Ovary (tissue), 9 donors: Measurements from ENCODE around the gene PLEKHA5. TPM values are rescaled to one million over a fixed set of nuclear protein-coding genes. Genes with fewer than 3 reads are reported as not detected.
"Not testable (repeated sequence)": the region's sequence is repeated elsewhere in the genome, so short reads cannot be mapped to it uniquely, and the experiment has no call there.

Source experiments
- DNase-seq, 5 donors: peaks; one replicate each; pipeline ENCODE4 v3.0.0-alpha.2; 2019 to 2020
- H3K27ac ChIP-seq, 2 donors: fragments of 200-600 bp; one replicate each; pipeline versions ENCODE4 v1.5.1 to v1.8.0; 2019 to 2022
- H3K27me3 ChIP-seq: fragments of 200-600 bp; one replicate; pipeline ENCODE4 v1.8.0; 2022
- H3K36me3 ChIP-seq: fragments of 200-600 bp; sonication (generic); one replicate; pipeline ENCODE4 v1.5.1; 2019
- H3K4me1 ChIP-seq: one replicate; pipeline ENCODE4 v1.8.1; 2013; ENCODE audit warnings: mild to moderate bottlenecking, moderate library complexity; ENCODE audit not compliant: insufficient read depth
- H3K4me3 ChIP-seq: fragments of 200-600 bp; sonication (generic); one replicate; pipeline ENCODE4 v1.5.1; 2017
- H3K9me3 ChIP-seq, 2 donors: fragments of 200-600 bp in 1 of 2; sonication (generic) in 1 of 2; one replicate each; pipeline versions ENCODE4 v1.5.1 to v1.8.1; 2013 to 2019; ENCODE audit warnings: mild to moderate bottlenecking in 1 of 2, moderate library complexity in 1 of 2
- EP300 ChIP-seq: sonication (generic); formaldehyde crosslinking; IDR thresholded peaks from one replicate; pipeline ENCODE4 v1.6.1; 2017; ENCODE audit warnings: antibody characterized with exemption
- POLR2A ChIP-seq: fragments of 450-650 bp; IDR thresholded peaks from one replicate; pipeline ENCODE4 v1.6.1; 2017; ENCODE audit warnings: antibody characterized with exemption, mild to moderate bottlenecking, moderate library complexity
- WGBS, 3 donors: extraction: QIAGEN DNeasy Blood & Tissue Kit in 1 of 3; methylation state at CpG; one replicate each; pipeline versions ENCODE4 v1.1.5 to v1.1.7; 2013 to 2017; 5-methylcytosine and 5-hydroxymethylcytosine counted together
- intact Hi-C, 4 donors: fragments of 100-400 bp; cut with DNase I; formaldehyde crosslinking; loops; one replicate each; pipeline versions ENCODE4 v1.11.0 to v1.15.1; 2022 to 2023
- polyA plus RNA-seq, 2 donors: library from polyadenylated mRNA; stranded (reverse); fragments of 200-250 nt in 1 of 2; fragments of 350-450 nt in 1 of 2; fragmentation: Illumina TruSeq in 1 of 2; extraction: RNeasy Lipid Tissue Mini Kit (QIAGEN cat#74804) in 1 of 2; gene quantifications; one replicate each; pipeline ENCODE4 v1.2.3, GENCODE V29; 2013 to 2014
- total RNA-seq, 7 donors: library from RNA; depleted of rRNA in 2 of 7; stranded (reverse); fragments of >200 nt in 2 of 7; fragmentation: NEBNext Ultra II Directional in 3 of 7; extraction: Animal tissue kit (Norgen Biotek cat#: 25700) in 3 of 7; gene quantifications; one replicate each; pipeline versions ENCODE4 v1.1.0 to v1.2.4, GENCODE V29; 2016 to 2023
- TF ChIP-seq, protein P1 (sequence below), 3 donors: fragments of 450-650 bp in 2 of 3; fragments of 200-600 bp in 1 of 3; IDR thresholded peaks; one replicate each; pipeline versions ENCODE4 v1.5.1 to v1.8.0; 2016 to 2022; ENCODE audit warnings: antibody characterized with exemption in 3 of 3, mild to moderate bottlenecking in 1 of 3
- donor health status: DM: no; HTN: no; CAD: no; lungs with moderate emphysema.
- donor health status: DM: no; HTN: no; CAD: no.
- donor health status: Bipolar disorder and iron deficiency.
- donor health status: DM: yes; HTN: yes; CAD: no.
- donor health status: DM: no; HTN: no; CAD: no.
- donor health status: DM: yes; HTN: yes; CAD: no.

The PLEKHA5 gene
- total and polyA plus RNA-seq, 9 donors: 32.2 to 65.6 (median 45.7) TPM

DNA sequence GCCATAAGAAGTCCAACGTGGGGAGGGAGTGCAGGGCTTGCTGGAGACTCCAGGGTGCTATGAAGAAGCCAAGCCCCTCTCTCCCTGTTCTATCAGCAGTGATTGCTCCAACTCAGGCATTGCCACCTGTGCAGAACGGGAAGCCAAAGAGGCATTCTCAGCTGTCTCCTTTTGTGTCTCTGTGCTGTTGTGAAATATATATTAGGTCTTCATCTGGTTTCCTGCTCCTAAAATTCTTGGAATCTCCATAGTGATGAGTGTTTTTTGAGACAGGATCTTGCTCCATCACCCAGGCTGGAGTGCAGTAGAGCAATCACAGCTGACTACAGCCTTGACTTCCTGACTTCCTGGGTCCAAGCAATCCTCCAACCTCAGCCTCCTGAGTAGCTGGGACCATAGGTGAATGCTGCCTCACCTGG, 258.6 kb downstream of the PLEKHA5 start:
- TF ChIP-seq POLR2A: no peak
- no peak for TF ChIP-seq EP300
- TF ChIP-seq, protein P1, sequence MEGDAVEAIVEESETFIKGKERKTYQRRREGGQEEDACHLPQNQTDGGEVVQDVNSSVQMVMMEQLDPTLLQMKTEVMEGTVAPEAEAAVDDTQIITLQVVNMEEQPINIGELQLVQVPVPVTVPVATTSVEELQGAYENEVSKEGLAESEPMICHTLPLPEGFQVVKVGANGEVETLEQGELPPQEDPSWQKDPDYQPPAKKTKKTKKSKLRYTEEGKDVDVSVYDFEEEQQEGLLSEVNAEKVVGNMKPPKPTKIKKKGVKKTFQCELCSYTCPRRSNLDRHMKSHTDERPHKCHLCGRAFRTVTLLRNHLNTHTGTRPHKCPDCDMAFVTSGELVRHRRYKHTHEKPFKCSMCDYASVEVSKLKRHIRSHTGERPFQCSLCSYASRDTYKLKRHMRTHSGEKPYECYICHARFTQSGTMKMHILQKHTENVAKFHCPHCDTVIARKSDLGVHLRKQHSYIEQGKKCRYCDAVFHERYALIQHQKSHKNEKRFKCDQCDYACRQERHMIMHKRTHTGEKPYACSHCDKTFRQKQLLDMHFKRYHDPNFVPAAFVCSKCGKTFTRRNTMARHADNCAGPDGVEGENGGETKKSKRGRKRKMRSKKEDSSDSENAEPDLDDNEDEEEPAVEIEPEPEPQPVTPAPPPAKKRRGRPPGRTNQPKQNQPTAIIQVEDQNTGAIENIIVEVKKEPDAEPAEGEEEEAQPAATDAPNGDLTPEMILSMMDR (IDR thresholded peaks at IDR 0.05): no peak
- no peak for DNase-seq
- Histone ChIP-seq H3K36me3 (no peaks in the 10 kb centered on the region), H3K27ac (no peak overlapping the region), H3K4me3 (no peak overlapping the region), H3K9me3 (no peaks in the 10 kb centered on the region), H3K27me3 (no peaks in the 10 kb centered on the region), H3K4me1 (no peaks in the 10 kb centered on the region)
- intact Hi-C loops: no loop called here
- 37 to 77% (median 69%) methylated on average over 2 of the region's 2 CpGs for WGBS, 3 donors

DNA sequence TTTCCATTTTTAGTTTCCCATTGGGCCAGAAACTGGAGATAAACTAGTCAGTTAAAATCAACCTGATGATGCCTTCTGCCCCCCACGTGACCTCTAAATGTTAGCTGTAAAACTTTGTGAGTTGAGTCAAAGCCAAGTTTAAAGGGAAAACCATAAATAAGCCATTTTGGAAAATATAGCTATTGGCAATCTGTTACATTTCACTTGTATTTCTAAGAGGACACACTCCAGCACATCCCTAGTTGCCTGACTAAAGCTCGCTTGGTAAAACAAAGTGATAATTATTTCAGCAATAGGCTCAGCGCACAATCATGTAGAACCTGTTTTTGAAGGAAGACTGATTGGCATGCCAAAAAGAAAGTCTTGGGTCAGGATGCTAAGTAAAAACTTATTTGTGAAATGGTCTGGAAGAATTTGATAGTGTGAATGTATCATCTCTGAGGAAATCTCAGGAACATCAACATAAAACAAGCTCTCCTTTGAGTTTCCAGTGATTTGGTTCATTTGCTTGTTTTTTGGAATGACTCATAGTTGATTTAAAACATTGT, 260.6 kb downstream of the PLEKHA5 start:
- H3K4me3 ChIP-seq: no peak overlapping the region
- H3K27ac ChIP-seq: no peak overlapping the region
- no peaks in the 10 kb centered on the region for H3K9me3 ChIP-seq
- DNase-seq: no peak
- WGBS, 3 donors: 49 to 66% (median 60%) methylated on average over 3 of the region's 3 CpGs
- intact Hi-C loops: no loop called here
- H3K27me3 ChIP-seq: no peaks in the 10 kb centered on the region
- no peaks in the 10 kb centered on the region for H3K36me3 ChIP-seq
- TF ChIP-seq, protein P1 (IDR thresholded peaks at IDR 0.05): no peak
- no peak for TF ChIP-seq EP300
- no peak for TF ChIP-seq POLR2A
- no peaks in the 10 kb centered on the region for H3K4me1 ChIP-seq

DNA sequence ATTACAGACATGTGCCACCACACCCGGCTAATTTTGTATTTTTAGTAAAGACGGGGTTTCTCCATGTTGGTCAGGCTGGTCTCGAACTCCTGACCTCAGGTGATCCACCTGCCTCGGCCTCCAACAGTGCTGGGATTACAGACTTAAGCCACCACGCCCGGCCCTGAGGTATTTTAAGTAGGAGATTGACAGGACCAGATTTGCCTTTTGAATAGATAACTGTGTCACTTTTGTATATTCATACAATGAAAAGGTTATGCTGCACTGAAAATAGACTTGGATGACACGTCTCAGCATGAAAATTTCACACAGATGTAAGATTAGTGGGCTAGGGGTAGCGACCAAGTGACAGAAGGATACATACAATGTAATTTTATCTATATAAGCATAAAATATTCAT, 263.1 kb downstream of the PLEKHA5 start:
- H3K27ac ChIP-seq, H3K36me3 ChIP-seq, DNase-seq, H3K9me3 ChIP-seq, H3K27me3 ChIP-seq, H3K4me1 ChIP-seq, H3K4me3 ChIP-seq, intact Hi-C loops: not testable (repeated sequence)
- 94 to 96% (median 95%) methylated on average over 8 of the region's 8 CpGs for WGBS, 3 donors

DNA sequence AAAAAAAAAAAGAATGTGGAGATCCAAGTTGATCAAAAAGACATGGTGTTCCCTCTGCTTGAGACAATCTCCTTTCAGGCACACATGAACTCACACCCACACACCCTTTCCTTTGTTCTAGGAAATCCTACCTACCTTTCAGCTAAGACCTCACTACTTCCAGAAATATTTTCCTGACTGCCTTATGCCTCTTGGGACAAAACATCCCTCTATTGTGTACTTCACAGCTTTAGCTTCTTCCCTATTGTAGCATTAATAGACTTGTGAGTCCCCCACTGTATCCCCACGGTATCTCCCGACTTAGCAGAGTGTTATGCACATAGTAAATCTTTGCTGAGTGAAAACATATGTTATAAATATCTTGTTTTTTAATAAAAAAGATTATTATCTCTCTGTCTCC, 264.9 kb downstream of the PLEKHA5 start:
- TF ChIP-seq EP300 (no peak), POLR2A (no peak)
- TF ChIP-seq, protein P1 (IDR thresholded peaks at IDR 0.05): no peak
- H3K36me3 ChIP-seq: no peaks in the 10 kb centered on the region
- H3K27ac ChIP-seq: no peak overlapping the region
- no peak overlapping the region for H3K4me3 ChIP-seq
- H3K4me1 ChIP-seq: no peaks in the 10 kb centered on the region
- no peaks in the 10 kb centered on the region for H3K27me3 ChIP-seq
- no peaks in the 10 kb centered on the region for H3K9me3 ChIP-seq
- WGBS, 3 donors: 54 to 59% (median 54%) methylated on average over 2 of the region's 2 CpGs
- intact Hi-C loops: no loop called here
- no peak for DNase-seq

DNA sequence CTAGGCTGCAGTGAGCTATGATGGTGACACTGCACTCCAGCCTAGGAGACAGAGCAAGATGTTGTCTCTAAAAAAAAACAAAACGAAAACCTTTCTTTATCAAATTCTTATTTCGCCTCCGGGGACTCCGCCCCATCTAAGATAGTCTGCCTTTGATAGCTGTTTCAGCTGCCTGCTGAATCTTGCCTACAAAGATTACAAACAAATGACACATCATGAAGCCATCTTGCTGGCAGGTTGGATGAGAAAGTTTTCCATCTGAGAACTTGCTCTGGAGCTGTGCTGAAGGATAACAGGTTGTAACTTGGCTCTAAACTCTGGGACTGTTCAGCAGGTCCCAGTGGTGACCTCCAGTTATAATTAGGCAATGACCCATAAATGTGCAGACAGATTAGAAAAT, 268.0 kb downstream of the PLEKHA5 start:
- TF ChIP-seq POLR2A: no peak
- TF ChIP-seq, protein P1 (IDR thresholded peaks at IDR 0.05): no peak
- TF ChIP-seq EP300: no peak
- intact Hi-C loops: no loop called here
- H3K36me3 ChIP-seq: no peaks in the 10 kb centered on the region
- no peaks in the 10 kb centered on the region for H3K4me1 ChIP-seq
- H3K27me3 ChIP-seq: no peaks in the 10 kb centered on the region
- no peak for DNase-seq
- no peaks in the 10 kb centered on the region for H3K9me3 ChIP-seq
- H3K27ac ChIP-seq: no peak overlapping the region
- 83 to 88% (median 86%) methylated on average over 4 of the region's 4 CpGs for WGBS, 3 donors
- H3K4me3 ChIP-seq: no peak overlapping the region
